Activated CD4-positive, CD25-positive, alpha-beta regulatory T cell (primary cell): Measurements from ENCODE around the gene AGAP1.

Source experiments
- DNase-seq, 4 experiments: peaks; one replicate each; lab custom pipeline; 2025; lab: John Stamatoyannopoulos, UW

AGAP1 gene

GRCh38 chr2:235550378-235550760, 56.5 kb downstream of the AGAP1 start:
- DNase-seq, result no peak

GRCh38 chr2:235550946-235551345, 57.1 kb downstream of the AGAP1 start:
- no peak for DNase-seq

- DNase-seq, result no peak
These were observed 58.1 kb downstream of the AGAP1 start for GRCh38 chr2:235551965-235552364.

GRCh38 chr2:235552671-235553070, 58.8 kb downstream of the AGAP1 start:
- DNase-seq, result no peak

GRCh38 chr2:235553291-235553690, 59.4 kb downstream of the AGAP1 start:
- DNase-seq, result no peak

- DNase-seq, result no peak
These were observed 59.9 kb downstream of the AGAP1 start for GRCh38 chr2:235553696-235554100.

GRCh38 chr2:235554385-235554784, 60.5 kb downstream of the AGAP1 start:
- DNase-seq, result no peak

GRCh38 chr2:235554936-235555335, 61.1 kb downstream of the AGAP1 start:
- no peak for DNase-seq

GRCh38 chr2:235555371-235555770, 61.5 kb downstream of the AGAP1 start:
- DNase-seq, result no peak

GRCh38 chr2:235556086-235556485, 62.2 kb downstream of the AGAP1 start:
- DNase-seq, result no peak

GRCh38 chr2:235556901-235557300, 63.1 kb downstream of the AGAP1 start:
- DNase-seq, result no peak

- DNase-seq, result no peak
These were observed 64.1 kb downstream of the AGAP1 start for GRCh38 chr2:235557903-235558302.

- DNase-seq, result no peak
These were observed 64.7 kb downstream of the AGAP1 start for GRCh38 chr2:235558572-235558971.

GRCh38 chr2:235560345-235560744, 66.5 kb downstream of the AGAP1 start:
- no peak for DNase-seq

GRCh38 chr2:235561450-235561849, 67.6 kb downstream of the AGAP1 start:
- no peak for DNase-seq

- no peak for DNase-seq
These were observed 68.4 kb downstream of the AGAP1 start for GRCh38 chr2:235562065-235562747.

GRCh38 chr2:235563056-235563910, 69.4 kb downstream of the AGAP1 start:
- DNase-seq, result no peak

GRCh38 chr2:235564066-235564465, 70.2 kb downstream of the AGAP1 start:
- no peak for DNase-seq

GRCh38 chr2:235564884-235565530, 71.2 kb downstream of the AGAP1 start:
- DNase-seq, result no peak

GRCh38 chr2:235566415-235566814, 72.6 kb downstream of the AGAP1 start:
- no peak for DNase-seq

- no peak for DNase-seq
These were observed 73.2 kb downstream of the AGAP1 start for GRCh38 chr2:235566931-235567495.

GRCh38 chr2:235567842-235568241, 74.0 kb downstream of the AGAP1 start:
- no peak for DNase-seq

- DNase-seq, result no peak
These were observed 74.6 kb downstream of the AGAP1 start for GRCh38 chr2:235568431-235568830.
